Measurements from ENCODE around the gene ZFYVE1.

Gene ZFYVE1

GRCh38 chr14:72925815-72926291, 101.1 kb downstream of the ZFYVE1 start:
- in situ Hi-C loops (cut with MboI; ENCODE audit: low sequenced_read_pairs): no loop called here

- in situ Hi-C loops (cut with MboI; ENCODE audit: low sequenced_read_pairs): no loop called here
Observed at GRCh38 chr14:72925171-72925759, 101.6 kb downstream of the ZFYVE1 start.

DNA sequence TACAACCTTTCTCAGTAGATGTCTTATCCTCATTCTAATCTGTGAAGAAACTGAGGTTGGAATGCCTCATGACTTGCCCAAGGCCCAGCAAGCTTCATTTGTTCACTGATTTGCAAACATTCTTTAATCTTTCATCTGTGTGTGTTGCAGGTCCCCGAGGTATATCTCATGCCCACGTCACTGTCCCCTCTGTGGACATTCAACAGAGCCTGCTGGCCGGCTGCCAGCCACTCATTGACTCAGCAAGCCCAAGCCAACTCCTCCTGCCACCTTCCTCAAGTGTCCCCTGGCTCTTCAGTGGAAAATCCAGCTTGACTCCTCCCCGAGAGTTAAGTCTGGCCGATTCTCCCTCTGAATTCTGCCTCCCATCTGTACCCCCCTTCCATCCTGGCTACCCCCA, 102.6 kb downstream of the ZFYVE1 start:
- in situ Hi-C loops (cut with MboI; ENCODE audit: low sequenced_read_pairs): no loop called here

GRCh38 chr14:72921396-72921795, 105.5 kb downstream of the ZFYVE1 start:
- in situ Hi-C loops (cut with MboI; ENCODE audit: low sequenced_read_pairs): no loop called here

GRCh38 chr14:72920008-72920407, 106.9 kb downstream of the ZFYVE1 start:
- in situ Hi-C loops (cut with MboI; ENCODE audit: low sequenced_read_pairs): no loop called here
